IMR-90 (cell line): ENCODE data around the gene GPC6.

Source experiments
- MAFK ChIP-seq: IDR thresholded peaks from 2 replicates; pipeline ENCODE4 v1.6.1; 2012; ENCODE audit warnings: low read depth, low read length, improper control_type of control experiment
- RAD21 ChIP-seq: IDR thresholded peaks from 2 replicates; pipeline ENCODE4 v1.6.1; 2012; ENCODE audit warnings: low read length, improper control_type of control experiment
- RFX5 ChIP-seq: IDR thresholded peaks from 2 replicates; pipeline ENCODE4 v1.8.0; 2012; ENCODE audit warnings: low read depth, mild to moderate bottlenecking, low read length, moderate library complexity
- TF ChIP-seq, protein P1 (sequence below): conservative IDR thresholded peaks from 2 replicates; pipeline ENCODE4 v1.5.1; 2012; ENCODE audit warnings: mild to moderate bottlenecking, low read depth, low read length, improper control_type of control experiment

DNA sequence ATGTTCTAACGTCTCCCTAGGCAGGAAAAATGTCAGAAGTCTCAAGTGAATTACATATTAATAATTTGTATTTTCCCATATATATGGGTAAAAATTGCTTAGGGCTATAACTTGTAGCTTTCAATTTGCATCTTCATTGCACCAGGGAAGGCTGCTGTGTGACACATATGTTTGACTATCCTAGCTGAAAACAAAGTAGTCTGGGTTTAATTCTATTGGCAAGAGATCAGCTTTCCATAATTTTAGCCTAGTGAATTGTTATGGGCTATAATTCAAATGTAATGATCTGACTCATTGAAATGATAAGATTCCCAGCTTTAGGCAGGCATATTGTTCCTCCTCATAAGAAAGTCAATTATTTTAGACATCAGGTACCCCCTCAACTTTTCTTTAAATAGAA lies 699.8 kb downstream of the GPC6 start:
- TF ChIP-seq MAFK (no peak), RFX5 (no peak), RAD21 (no peak)
- TF ChIP-seq, protein P1, sequence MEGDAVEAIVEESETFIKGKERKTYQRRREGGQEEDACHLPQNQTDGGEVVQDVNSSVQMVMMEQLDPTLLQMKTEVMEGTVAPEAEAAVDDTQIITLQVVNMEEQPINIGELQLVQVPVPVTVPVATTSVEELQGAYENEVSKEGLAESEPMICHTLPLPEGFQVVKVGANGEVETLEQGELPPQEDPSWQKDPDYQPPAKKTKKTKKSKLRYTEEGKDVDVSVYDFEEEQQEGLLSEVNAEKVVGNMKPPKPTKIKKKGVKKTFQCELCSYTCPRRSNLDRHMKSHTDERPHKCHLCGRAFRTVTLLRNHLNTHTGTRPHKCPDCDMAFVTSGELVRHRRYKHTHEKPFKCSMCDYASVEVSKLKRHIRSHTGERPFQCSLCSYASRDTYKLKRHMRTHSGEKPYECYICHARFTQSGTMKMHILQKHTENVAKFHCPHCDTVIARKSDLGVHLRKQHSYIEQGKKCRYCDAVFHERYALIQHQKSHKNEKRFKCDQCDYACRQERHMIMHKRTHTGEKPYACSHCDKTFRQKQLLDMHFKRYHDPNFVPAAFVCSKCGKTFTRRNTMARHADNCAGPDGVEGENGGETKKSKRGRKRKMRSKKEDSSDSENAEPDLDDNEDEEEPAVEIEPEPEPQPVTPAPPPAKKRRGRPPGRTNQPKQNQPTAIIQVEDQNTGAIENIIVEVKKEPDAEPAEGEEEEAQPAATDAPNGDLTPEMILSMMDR, result no peak
